ENCODE data around the gene LHX5.
A peak's percentile ranks its signal among the peaks of the same experiment; 100 is the strongest.

The LHX5 gene

DNA sequence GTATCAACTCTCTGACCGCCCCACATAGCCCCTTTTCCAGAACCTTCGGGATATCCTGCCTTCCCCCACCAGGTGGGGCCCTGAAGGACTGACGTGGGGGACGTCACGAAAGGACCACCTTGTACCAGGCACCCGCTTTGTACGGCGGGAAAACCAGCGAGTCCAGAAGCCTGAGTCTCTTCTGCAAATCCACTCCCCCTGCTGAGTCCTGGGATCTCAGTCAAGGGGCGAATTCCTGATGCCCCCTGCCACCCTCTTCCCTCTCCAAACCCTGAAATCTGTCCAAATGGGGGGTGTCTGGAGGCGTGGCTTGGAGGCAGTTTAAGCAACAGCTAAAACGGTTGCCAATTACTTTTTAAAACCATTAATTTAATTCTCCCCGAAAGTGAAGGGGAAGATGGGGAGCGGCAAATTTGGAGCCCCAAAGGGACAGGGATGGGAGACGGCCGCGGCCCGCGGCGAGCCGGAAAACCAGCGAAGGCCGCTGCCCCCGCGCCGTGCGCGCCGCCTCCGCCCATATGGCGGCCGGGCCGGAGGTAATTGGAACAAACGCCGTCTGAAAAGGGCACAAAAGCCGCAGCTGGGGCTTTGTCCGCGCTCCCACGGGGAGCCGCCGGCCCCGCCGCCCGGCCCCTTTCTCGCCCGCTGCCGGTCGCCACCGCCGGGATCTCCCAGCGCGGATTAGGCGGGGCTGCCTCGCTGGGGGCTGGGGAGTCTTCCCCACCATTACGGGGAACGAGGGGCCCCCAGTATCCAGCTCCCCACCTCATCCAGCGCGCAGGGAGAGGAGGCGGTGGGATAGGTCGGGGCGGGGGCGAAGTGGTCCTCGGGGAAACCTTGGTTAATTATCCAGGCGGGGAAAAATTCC is 6.6 kb downstream of the LHX5 start:
- DNase-seq (ENCODE audit: low read depth in 2 of 2), result no peak

DNA sequence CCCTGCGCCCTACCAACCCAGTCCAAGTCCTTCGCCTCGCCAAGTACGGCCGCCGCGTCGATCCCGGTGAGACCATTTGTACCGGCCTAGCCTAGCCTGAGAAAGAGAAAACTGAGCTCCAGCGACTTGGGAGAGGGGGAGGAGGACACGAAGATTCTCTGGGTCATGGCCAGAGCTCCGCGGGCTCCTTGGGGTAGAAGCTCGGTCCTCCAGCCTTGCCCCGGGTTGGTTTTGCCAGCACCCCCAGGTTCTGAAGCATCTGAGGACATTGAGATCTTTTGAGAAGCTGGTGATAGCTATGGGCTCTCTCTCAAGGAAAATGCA is 7.3 kb downstream of the LHX5 start:
- no peak for DNase-seq (ENCODE audit: low read depth in 2 of 2)

GRCh38 chr12:113463746-113464451 is 7.8 kb downstream of the LHX5 start:
- no peak for DNase-seq (ENCODE audit: low read depth in 2 of 2)

- DNase-seq (ENCODE audit: low read depth in 2 of 2), result no peak
Measured at GRCh38 chr12:113462998-113463745, 8.5 kb downstream of the LHX5 start.

DNA sequence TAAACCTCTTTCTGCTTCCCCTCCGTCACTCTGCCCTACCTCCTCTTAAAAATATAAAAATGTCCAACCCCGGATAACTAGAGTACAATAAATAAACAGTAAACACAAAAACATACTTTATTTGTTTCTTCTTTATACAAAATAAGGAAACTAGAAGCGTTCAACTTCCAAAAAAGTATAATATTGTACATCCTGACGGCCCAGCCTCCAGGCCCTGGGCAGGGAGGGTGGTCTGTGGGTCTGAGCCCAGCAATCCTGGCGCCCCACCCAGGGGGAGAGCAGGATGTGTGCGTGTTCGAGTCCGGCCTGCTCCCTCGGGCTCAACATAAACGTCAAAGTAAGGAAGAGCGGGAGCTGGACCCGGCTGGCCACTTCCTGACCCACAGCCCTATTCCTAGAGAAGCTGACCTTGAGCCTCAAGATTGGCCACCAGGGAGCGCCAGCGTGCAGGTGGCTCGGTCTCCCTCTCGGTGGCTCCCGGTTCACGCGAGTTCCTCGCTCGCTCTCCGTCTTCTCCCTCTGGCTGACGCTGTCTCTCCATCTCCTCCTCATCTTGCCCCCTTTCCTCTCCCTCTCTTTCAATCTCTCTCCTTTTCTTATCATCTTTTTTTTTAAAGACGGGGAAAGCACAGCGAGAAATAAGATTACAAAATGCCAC is 9.4 kb downstream of the LHX5 start:
- peak; percentile 12 to 15 for DNase-seq (ENCODE audit: low read depth in 2 of 2)

GRCh38 chr12:113461666-113462065 is 10.0 kb downstream of the LHX5 start:
- no peak for DNase-seq (ENCODE audit: low read depth in 2 of 2)

GRCh38 chr12:113459981-113460380 is 11.7 kb downstream of the LHX5 start:
- no peak for DNase-seq (ENCODE audit: low read depth in 2 of 2)

GRCh38 chr12:113457710-113458109 is 14.0 kb downstream of the LHX5 start:
- DNase-seq (ENCODE audit: low read depth in 2 of 2), result no peak

DNA sequence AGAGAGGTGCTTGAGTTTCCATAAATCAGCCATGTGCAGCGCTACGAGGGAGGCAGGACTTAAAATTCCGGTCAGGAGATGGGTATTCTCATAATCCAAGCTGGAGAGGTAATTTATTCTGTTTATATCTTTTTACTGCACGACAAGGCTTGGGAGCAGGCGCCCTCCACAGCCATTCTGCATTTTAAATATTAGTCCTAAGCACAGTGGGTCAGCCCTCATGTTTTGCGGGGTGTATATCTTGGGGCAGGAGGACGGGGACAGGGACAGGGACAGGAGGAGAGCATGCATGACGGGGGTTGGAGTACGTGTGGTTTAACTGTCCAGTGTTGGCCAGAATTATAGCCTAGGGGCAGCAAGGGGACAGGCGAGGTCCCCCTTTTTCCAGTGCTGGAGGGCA is 14.5 kb downstream of the LHX5 start:
- no peak for DNase-seq (ENCODE audit: low read depth in 2 of 2)

DNA sequence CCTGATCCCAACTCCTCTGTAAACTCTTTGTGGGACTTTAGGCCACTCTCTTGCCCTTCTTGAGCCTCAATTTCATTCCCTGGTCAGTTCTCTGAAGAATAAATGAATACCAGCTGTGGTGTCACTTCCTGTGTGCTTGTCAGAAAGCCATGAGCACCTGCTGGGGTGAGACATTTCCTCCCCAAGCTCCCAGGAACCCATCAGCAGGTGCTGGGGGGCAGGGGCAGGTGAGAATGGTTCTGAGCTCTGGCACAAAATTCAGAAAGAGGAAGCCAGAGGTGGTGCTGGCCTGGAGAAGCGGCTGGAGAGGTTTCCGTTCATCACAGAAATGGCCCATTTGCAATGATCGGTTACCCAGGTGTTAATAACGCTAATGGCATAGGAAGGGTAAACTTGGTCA is 14.9 kb downstream of the LHX5 start:
- DNase-seq (ENCODE audit: low read depth in 2 of 2), result no peak

GRCh38 chr12:113456199-113456598 is 15.5 kb downstream of the LHX5 start:
- DNase-seq (ENCODE audit: low read depth in 2 of 2), result no peak

- no peak for DNase-seq (ENCODE audit: low read depth in 2 of 2)
Measured at GRCh38 chr12:113453330-113453729, 18.3 kb downstream of the LHX5 start.

- DNase-seq (ENCODE audit: low read depth in 2 of 2), result no peak
Measured at GRCh38 chr12:113452458-113452857, 19.2 kb downstream of the LHX5 start.

- DNase-seq (ENCODE audit: low read depth in 2 of 2), result no peak
Measured at GRCh38 chr12:113449839-113450238, 21.8 kb downstream of the LHX5 start.

GRCh38 chr12:113449299-113449698 is 22.4 kb downstream of the LHX5 start:
- DNase-seq (ENCODE audit: low read depth in 2 of 2), result no peak

- no peak for DNase-seq (ENCODE audit: low read depth in 2 of 2)
Measured at GRCh38 chr12:113448873-113449272, 22.8 kb downstream of the LHX5 start.

- no peak for DNase-seq (ENCODE audit: low read depth in 2 of 2)
Measured at GRCh38 chr12:113445544-113446171, 26.0 kb downstream of the LHX5 start.

GRCh38 chr12:113443030-113443539 is 28.6 kb downstream of the LHX5 start:
- DNase-seq (ENCODE audit: low read depth in 2 of 2), result no peak

DNA sequence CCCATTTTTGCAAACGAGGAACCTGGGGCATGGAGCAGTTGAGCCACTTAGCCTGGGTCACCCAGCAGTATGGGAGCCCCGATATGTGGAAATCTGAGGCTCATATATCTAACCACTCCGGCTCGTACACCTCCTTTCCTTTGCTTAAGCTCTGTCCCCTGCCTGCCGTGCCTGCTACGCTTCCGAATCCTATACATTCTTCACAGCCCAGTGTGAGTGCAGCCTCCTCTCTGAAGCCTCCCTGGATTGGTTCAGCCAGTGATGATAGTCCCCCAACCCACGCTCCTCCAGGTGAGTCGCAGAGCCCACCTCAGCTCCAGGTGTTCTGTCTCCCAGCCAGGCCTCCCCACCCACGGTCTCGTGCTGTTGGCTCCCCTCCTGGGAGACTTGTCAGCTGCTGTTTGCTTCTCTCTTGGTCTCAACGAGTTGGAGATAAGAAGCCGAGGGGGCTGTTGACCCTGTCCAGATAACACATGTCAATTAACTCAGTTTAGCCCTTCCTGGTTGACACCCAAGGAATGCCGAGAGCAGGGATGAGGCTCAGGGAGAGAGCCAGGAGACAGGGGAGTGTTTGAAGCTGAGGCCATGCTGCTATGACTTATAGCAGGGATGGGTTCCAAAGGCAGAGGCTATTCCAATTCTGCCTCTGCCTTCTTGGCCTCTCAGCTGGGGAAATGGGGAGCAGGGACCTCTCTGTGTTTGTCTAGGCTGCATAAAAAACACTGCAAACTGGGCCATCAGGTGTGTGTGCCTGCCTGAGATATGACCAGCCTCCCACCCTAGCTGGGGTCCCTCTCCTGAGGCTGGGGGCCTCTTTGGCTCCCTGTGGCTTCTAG is 30.5 kb downstream of the LHX5 start:
- no peak for DNase-seq (ENCODE audit: low read depth in 2 of 2)

DNA sequence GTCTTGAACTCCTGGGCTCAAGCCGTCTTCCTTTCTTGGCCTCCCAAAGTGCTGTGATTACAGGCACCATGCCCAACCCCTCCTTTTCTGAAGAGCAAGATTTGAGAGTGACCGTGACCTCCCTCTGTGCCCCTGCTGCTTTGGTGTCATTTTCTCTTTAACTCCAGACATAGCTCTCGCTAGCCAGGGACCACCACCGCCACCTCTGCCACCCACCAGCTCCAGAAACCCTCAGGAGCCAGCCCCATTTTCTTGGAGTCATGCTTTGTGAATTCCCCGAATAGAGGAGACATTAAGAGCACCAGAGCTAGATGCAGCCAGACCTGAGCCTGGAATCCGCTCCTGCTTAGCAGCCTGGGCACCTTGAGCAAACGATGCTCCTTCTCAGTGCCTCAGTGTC is 31.3 kb downstream of the LHX5 start:
- no peak for DNase-seq (ENCODE audit: low read depth in 2 of 2)

All from fibroblast of skin of left biceps (primary cell).